Endodermal cell (in vitro differentiated cells): ENCODE data around the gene C4B. TPM values are rescaled to one million over a fixed set of nuclear protein-coding genes. Genes with fewer than 3 reads are reported as not detected.

Experiments
- DNase-seq: peaks from one replicate; pipeline ENCODE4 v3.0.0-alpha.2; 2017
- H3K27ac ChIP-seq: 2 replicates; pipeline ENCODE4 v1.5.1; 2013; ENCODE audit warnings: mild to moderate bottlenecking, low read depth, low read length, moderate library complexity
- H3K27me3 ChIP-seq: 2 replicates; pipeline ENCODE4 v1.6.1; 2013; ENCODE audit warnings: mild to moderate bottlenecking, low read length, moderate library complexity; ENCODE audit not compliant: insufficient read depth, control insufficient read depth, poor library complexity, severe bottlenecking
- H3K36me3 ChIP-seq: 2 replicates; pipeline ENCODE4 v1.7.0; 2013; ENCODE audit warnings: mild to moderate bottlenecking, low read length, moderate library complexity; ENCODE audit not compliant: control insufficient read depth, insufficient read depth
- H3K4me1 ChIP-seq: one replicate; pipeline ENCODE4 v1.7.0; 2013; ENCODE audit warnings: low read length; ENCODE audit not compliant: control insufficient read depth, insufficient read depth
- H3K4me3 ChIP-seq: 2 replicates; pipeline ENCODE4 v1.5.1; 2013; ENCODE audit warnings: mild to moderate bottlenecking, low read length, moderate library complexity
- H3K9ac ChIP-seq: 2 replicates; pipeline ENCODE4 v1.6.1; 2013; ENCODE audit warnings: mild to moderate bottlenecking, low read length, moderate library complexity; ENCODE audit not compliant: poor library complexity, severe bottlenecking; ENCODE audit errors: extremely low read depth
- H3K9me3 ChIP-seq: 2 replicates; pipeline ENCODE4 v1.6.1; 2013; ENCODE audit warnings: mild to moderate bottlenecking, low read length, moderate library complexity; ENCODE audit not compliant: control insufficient read depth
- H3K27ac Mint-ChIP-seq: 2 replicates; pipeline ENCODE4 v1.8.0; 2020; ENCODE audit warnings: mixed read lengths
- H3K27me3 Mint-ChIP-seq: 2 replicates; pipeline ENCODE4 v1.8.0; 2021; ENCODE audit warnings: mild to moderate bottlenecking, mixed read lengths; ENCODE audit not compliant: insufficient read depth
- H3K36me3 Mint-ChIP-seq: 2 replicates; pipeline ENCODE4 v1.8.0; 2020; ENCODE audit warnings: low read depth, mixed read lengths
- H3K4me1 Mint-ChIP-seq: 2 replicates; pipeline ENCODE4 v1.8.0; 2020; ENCODE audit warnings: mixed read lengths
- H3K4me3 Mint-ChIP-seq: 2 replicates; pipeline ENCODE4 v1.8.0; 2020; ENCODE audit warnings: mild to moderate bottlenecking, moderate library complexity, mixed read lengths
- H3K9me3 Mint-ChIP-seq: 2 replicates; pipeline ENCODE4 v1.8.0; 2020; ENCODE audit warnings: mild to moderate bottlenecking, mixed read lengths
- WGBS, 2 experiments: methylation state at CpG; one replicate each; pipeline versions ENCODE4 v1.1.5 to v1.1.7; 2013; ENCODE audit warnings: missing lambda C conversion rate in 2 of 2, mixed read lengths in 1 of 2; ENCODE audit not compliant: insufficient coverage in 1 of 2, insufficient read length in 1 of 2; 5-methylcytosine and 5-hydroxymethylcytosine counted together
- total RNA-seq, 2 donors: library from RNA; stranded (reverse); fragmentation: NEBNext Ultra II Directional in 1 of 2; extraction: Animal tissue kit (Norgen Biotek cat#: 25700) in 1 of 2; gene quantifications; 2 replicates in 1 of 2; 3 replicates in 1 of 2; pipeline ENCODE4 v1.2.1, GENCODE V29; 2021
- TF ChIP-seq, protein P1 (sequence below): fragments of 200-600 bp; sonication (generic); conservative IDR thresholded peaks from 2 replicates; pipeline ENCODE4 v1.5.0; 2021; ENCODE audit warnings: antibody characterized with exemption, mild to moderate bottlenecking

Gene C4B
- total RNA-seq, 2 donors from 2014 or later, result 3.7 to 5.5 TPM

DNA sequence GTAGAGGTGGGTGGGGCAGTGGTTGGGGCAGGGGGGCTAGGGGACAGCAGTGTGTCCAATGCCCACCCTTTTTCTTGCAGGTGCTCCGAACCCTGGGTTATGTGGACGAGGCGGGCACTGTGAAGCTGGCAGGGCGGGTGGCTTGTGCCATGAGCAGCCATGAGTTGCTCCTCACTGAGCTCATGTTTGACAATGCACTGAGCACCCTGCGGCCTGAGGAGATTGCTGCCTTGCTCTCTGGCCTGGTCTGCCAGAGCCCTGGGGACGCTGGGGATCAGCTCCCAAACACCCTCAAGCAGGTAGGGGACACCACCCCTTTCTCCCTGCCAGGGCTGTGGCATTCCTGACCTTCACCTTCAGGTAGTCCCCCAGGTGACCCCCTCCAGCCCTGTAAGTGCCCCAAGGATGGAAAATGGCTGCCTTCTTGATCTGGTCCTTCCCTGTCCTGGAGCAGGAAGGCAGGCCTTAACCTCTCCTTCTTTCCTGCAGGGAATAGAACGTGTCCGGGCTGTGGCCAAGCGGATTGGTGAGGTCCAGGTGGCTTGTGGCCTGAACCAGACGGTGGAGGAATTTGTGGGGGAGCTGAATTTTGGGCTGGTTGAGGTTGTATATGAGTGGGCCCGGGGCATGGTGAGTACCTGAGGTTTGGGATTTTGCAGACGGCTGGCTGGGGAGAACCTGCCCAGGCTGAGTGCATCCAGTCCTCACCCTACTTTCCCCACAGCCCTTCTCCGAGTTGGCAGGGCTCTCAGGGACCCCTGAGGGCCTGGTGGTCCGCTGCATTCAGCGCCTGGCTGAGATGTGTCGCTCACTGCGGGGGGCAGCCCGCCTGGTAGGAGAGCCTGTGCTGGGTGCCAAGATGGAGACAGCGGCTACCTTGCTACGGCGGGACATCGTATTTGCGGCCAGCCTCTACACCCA lies 45.5 kb upstream of the C4B start:
- H3K4me1 Mint-ChIP-seq, result peaks cover 9% of the 10 kb centered on the region
- no peak overlapping the region for H3K4me3 Mint-ChIP-seq
- Histone ChIP-seq H3K9ac (no peak overlapping the region), H3K36me3 (peaks cover 38% of the 10 kb centered on the region), H3K4me1 (peaks cover 8% of the 10 kb centered on the region), H3K4me3 (no peak overlapping the region), H3K27me3 (no peaks in the 10 kb centered on the region), H3K27ac (no peak overlapping the region), H3K9me3 (no peaks in the 10 kb centered on the region)
- peak overlapping the region; percentile 30 for H3K27ac Mint-ChIP-seq
- H3K27me3 Mint-ChIP-seq, result no peaks in the 10 kb centered on the region
- TF ChIP-seq, protein P1, sequence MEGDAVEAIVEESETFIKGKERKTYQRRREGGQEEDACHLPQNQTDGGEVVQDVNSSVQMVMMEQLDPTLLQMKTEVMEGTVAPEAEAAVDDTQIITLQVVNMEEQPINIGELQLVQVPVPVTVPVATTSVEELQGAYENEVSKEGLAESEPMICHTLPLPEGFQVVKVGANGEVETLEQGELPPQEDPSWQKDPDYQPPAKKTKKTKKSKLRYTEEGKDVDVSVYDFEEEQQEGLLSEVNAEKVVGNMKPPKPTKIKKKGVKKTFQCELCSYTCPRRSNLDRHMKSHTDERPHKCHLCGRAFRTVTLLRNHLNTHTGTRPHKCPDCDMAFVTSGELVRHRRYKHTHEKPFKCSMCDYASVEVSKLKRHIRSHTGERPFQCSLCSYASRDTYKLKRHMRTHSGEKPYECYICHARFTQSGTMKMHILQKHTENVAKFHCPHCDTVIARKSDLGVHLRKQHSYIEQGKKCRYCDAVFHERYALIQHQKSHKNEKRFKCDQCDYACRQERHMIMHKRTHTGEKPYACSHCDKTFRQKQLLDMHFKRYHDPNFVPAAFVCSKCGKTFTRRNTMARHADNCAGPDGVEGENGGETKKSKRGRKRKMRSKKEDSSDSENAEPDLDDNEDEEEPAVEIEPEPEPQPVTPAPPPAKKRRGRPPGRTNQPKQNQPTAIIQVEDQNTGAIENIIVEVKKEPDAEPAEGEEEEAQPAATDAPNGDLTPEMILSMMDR, result no peak
- no peak for DNase-seq
- 92 to 98% methylated on average over 11 to 23 of the region's 23 CpGs for WGBS, 2 experiments
- peaks cover 61% of the 10 kb centered on the region for H3K36me3 Mint-ChIP-seq
- peaks cover 2% of the 10 kb centered on the region for H3K9me3 Mint-ChIP-seq

DNA sequence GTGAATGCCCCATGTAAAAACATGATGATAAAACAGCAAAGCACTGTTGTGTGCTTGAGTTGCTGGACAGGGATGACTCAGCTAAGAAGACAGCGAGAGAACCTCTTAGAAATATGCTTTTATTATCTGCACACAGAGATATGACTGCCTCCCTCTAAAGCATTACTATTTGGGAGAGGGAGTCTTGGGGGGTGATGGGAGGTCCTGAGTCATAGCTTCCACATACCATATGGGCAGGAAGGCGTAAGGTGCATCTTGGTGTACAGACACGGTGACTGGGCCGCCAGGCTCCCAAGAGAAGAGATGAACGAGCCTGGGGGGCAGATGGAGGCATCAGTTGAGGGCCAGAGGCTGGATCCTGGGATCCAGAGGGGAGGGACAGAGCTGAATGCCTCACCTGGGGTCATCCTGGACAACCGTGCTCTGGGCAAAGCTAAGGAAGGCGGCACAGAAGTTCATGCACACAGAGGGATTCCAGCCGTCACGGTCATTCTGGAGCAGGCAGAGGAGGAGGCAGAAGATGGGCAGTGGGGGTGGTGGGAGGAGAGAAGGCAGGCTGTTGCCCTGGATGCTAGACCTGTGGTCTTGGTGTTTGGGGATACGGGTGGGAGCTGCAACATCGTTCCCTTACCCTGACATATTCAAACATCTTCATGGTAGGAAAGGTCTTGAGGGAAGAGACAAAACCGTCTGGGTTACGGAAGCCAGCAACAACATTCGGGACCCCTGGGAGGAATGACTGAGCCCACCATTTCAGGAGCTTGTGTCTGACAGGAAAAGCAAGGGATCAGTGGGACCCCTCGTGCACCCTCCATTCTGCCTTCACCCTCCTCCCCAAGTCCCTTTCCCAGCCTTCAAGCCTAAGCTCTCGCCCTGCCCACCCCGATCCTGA lies 44.6 kb upstream of the C4B start:
- WGBS, 2 experiments, result 88 to 93% methylated on average over 14 to 17 of the region's 17 CpGs
- TF ChIP-seq, protein P1, result no peak
- no peak overlapping the region for H3K27ac ChIP-seq
- Mint-ChIP-seq H3K4me3 (peak overlapping the region; percentile 31), H3K27me3 (no peaks in the 10 kb centered on the region), H3K9me3 (peaks cover 10% of the 10 kb centered on the region), H3K4me1 (peaks cover 9% of the 10 kb centered on the region), H3K27ac (peak overlapping the region; percentile 30), H3K36me3 (peaks cover 62% of the 10 kb centered on the region)
- no peak overlapping the region for H3K9ac ChIP-seq
- H3K9me3 ChIP-seq, result peaks cover 2% of the 10 kb centered on the region
- H3K4me3 ChIP-seq, result no peak overlapping the region
- H3K27me3 ChIP-seq, result no peaks in the 10 kb centered on the region
- H3K4me1 ChIP-seq, result peaks cover 8% of the 10 kb centered on the region
- H3K36me3 ChIP-seq, result peaks cover 31% of the 10 kb centered on the region
- no peak for DNase-seq

DNA sequence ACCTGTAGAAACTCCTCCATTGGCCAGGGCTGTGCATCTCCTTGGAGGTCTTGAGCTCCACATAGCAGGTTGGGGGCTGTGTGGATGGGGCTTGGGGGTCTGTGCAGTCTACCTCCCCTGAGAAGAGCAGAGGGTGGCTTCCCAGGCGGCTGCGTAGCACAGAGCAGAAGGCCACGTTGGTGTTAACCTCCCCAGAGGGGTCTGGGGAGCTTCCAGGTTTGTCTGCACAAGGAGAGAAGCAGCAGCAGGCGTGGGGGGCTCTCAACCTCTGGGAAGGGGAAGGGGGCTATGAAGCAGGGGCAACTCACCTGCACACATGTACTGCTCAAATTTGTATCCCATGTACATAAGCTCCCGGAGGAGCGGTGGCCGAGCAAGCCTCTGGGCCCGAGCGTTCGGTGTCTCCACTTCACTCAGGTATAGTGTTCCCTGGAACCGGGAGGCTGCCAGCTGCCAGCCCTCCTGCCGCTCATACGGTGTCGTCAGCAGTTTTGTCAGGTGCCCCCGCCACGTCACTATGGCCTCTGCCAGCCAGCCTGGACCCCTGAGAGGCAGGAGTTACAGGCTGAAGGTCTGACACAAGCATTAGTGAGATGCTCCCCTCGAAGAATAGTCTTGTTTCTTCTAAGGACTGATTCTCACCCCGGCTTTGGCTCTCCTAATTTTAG lies 43.9 kb upstream of the C4B start:
- peaks cover 7% of the 10 kb centered on the region for H3K9me3 ChIP-seq
- H3K27me3 ChIP-seq, result no peaks in the 10 kb centered on the region
- peaks cover 16% of the 10 kb centered on the region for H3K9me3 Mint-ChIP-seq
- H3K36me3 ChIP-seq, result peaks cover 23% of the 10 kb centered on the region
- H3K27ac Mint-ChIP-seq, result peak overlapping the region; percentile 30
- peak overlapping the region; percentile 91 for H3K9ac ChIP-seq
- peak overlapping the region; percentile 94 for H3K4me3 Mint-ChIP-seq
- H3K36me3 Mint-ChIP-seq, result peaks cover 66% of the 10 kb centered on the region
- no peaks in the 10 kb centered on the region for H3K27me3 Mint-ChIP-seq
- peak overlapping the region; percentile 95 for H3K4me3 ChIP-seq
- H3K4me1 ChIP-seq, result peaks cover 8% of the 10 kb centered on the region
- WGBS, 2 experiments, result 93 to 98% methylated on average over 10 to 18 of the region's 18 CpGs
- H3K4me1 Mint-ChIP-seq, result peaks cover 9% of the 10 kb centered on the region
- H3K27ac ChIP-seq, result no peak overlapping the region
- TF ChIP-seq, protein P1, result no peak
- DNase-seq, result no peak
